Measurements from ENCODE around the gene FNBP1L.

GRCh38 chr1:93576346-93576745 lies 128.4 kb downstream of the FNBP1L start:
- no peak for TF ChIP-seq EZH2 (IDR thresholded peaks at IDR 0.05)
- no peak; the same call in 1 of the 2 replicates for TF ChIP-seq POLR2AphosphoS5 (IDR thresholded peaks at IDR 0.05; ENCODE audit: borderline replicate concordance, low read depth, low read length)

Data from SK-N-MC (cell line).